ENCODE data around the gene EHBP1.

The EHBP1 gene

GRCh38 chr2:62733546-62733945, 28.0 kb downstream of the EHBP1 start:
- Histone ChIP-seq H3K27me3 (ENCODE audit: insufficient read depth, low read length) (no peaks in the 10 kb centered on the region), H3K36me3 (ENCODE audit: control insufficient read depth in 1 of 2, insufficient read depth in 2 of 2, low read length in 2 of 2) (no peaks in the 10 kb centered on the region), H3K9me3 (ENCODE audit: insufficient read depth, low read depth, low read length) (no peaks in the 10 kb centered on the region), H4K12ac (ENCODE audit: low read depth, low read length) (no peak overlapping the region), H2BK12ac (ENCODE audit: low read length) (no peak overlapping the region), H3K27ac (ENCODE audit: low read depth, low read length) (peak overlapping the region; percentile 97), H3K4me2 (ENCODE audit: low read length) (no peak overlapping the region), H4K8ac (ENCODE audit: low read depth, low read length) (no peak overlapping the region), H3K9ac (ENCODE audit: low read length) (no peak overlapping the region), H3K4ac (ENCODE audit: low read depth, low read length) (no peak overlapping the region), H3K14ac (ENCODE audit: low read length) (no peak overlapping the region), H3K79me1 (ENCODE audit: low read length) (peaks cover 15% of the 10 kb centered on the region), H3K23ac (ENCODE audit: low read length) (no peak overlapping the region), H2AK5ac (ENCODE audit: low read length) (no peak overlapping the region), H2AFZ (ENCODE audit: insufficient read depth, low read length, poor library complexity) (no peak overlapping the region), H4K91ac (ENCODE audit: low read depth, low read length) (no peak overlapping the region), H3K18ac (ENCODE audit: low read length) (no peak overlapping the region), H2BK120ac (ENCODE audit: insufficient read depth, low read length, poor library complexity) (no peak overlapping the region), H2BK5ac (ENCODE audit: low read depth, low read length, poor library complexity) (no peak overlapping the region), H3K4me1 (ENCODE audit: control insufficient read depth in 1 of 2, insufficient read depth in 2 of 2, low read length in 2 of 2) (peaks cover 11 to 18% of the 10 kb centered on the region in 2 experiments), H3K4me3 (ENCODE audit: low read depth, low read length) (no peak overlapping the region), H3K79me2 (ENCODE audit: control insufficient read depth, insufficient read depth, low read length, poor library complexity) (peaks cover 12% of the 10 kb centered on the region)
- no CpG with 5 or more reads among the region's 1 CpG for WGBS (ENCODE audit: extremely low coverage, insufficient coverage, insufficient read length)
- DNase-seq: peak; percentile 70 to 89

GRCh38 chr2:62736899-62737559, 31.5 kb downstream of the EHBP1 start:
- peak overlapping the region; percentile 14 for H3K4ac ChIP-seq (ENCODE audit: low read depth, low read length)
- no peak overlapping the region for H4K8ac ChIP-seq (ENCODE audit: low read depth, low read length)
- no peak overlapping the region for H4K12ac ChIP-seq (ENCODE audit: low read depth, low read length)
- H3K27ac ChIP-seq (ENCODE audit: low read depth, low read length): peak overlapping the region; percentile 63
- no peak overlapping the region for H3K4me2 ChIP-seq (ENCODE audit: low read length)
- H3K9ac ChIP-seq (ENCODE audit: low read length): no peak overlapping the region
- no peak overlapping the region for H3K14ac ChIP-seq (ENCODE audit: low read length)
- no peaks in the 10 kb centered on the region for H3K36me3 ChIP-seq (ENCODE audit: control insufficient read depth in 1 of 2, insufficient read depth in 2 of 2, low read length in 2 of 2)
- H4K91ac ChIP-seq (ENCODE audit: low read depth, low read length): no peak overlapping the region
- H2AK5ac ChIP-seq (ENCODE audit: low read length): peak overlapping the region; percentile 54
- no peak overlapping the region for H3K4me3 ChIP-seq (ENCODE audit: low read depth, low read length)
- H3K27me3 ChIP-seq (ENCODE audit: insufficient read depth, low read length): no peaks in the 10 kb centered on the region
- DNase-seq: no peak
- no peaks in the 10 kb centered on the region for H3K9me3 ChIP-seq (ENCODE audit: insufficient read depth, low read depth, low read length)
- no CpG with 5 or more reads among the region's 6 CpGs for WGBS (ENCODE audit: extremely low coverage, insufficient coverage, insufficient read length)
- H3K18ac ChIP-seq (ENCODE audit: low read length): no peak overlapping the region
- H3K23ac ChIP-seq (ENCODE audit: low read length): no peak overlapping the region
- peak overlapping the region; percentile 36 for H2BK120ac ChIP-seq (ENCODE audit: insufficient read depth, low read length, poor library complexity)
- H3K79me1 ChIP-seq (ENCODE audit: low read length): peaks cover 15% of the 10 kb centered on the region
- H3K79me2 ChIP-seq (ENCODE audit: control insufficient read depth, insufficient read depth, low read length, poor library complexity): peaks cover 12% of the 10 kb centered on the region
- peak overlapping the region; percentile 71 for H2BK12ac ChIP-seq (ENCODE audit: low read length)
- no peak overlapping the region for H2AFZ ChIP-seq (ENCODE audit: insufficient read depth, low read length, poor library complexity)
- H3K4me1 ChIP-seq (ENCODE audit: control insufficient read depth in 1 of 2, insufficient read depth in 2 of 2, low read length in 2 of 2): peaks cover 11 to 18% of the 10 kb centered on the region in 2 experiments
- H2BK5ac ChIP-seq (ENCODE audit: low read depth, low read length, poor library complexity): peak overlapping the region; percentile 84

GRCh38 chr2:62738981-62739936, 33.7 kb downstream of the EHBP1 start:
- Histone ChIP-seq H3K79me2 (ENCODE audit: control insufficient read depth, insufficient read depth, low read length, poor library complexity) (peaks cover 9% of the 10 kb centered on the region), H3K27ac (ENCODE audit: low read depth, low read length) (no peak overlapping the region), H4K91ac (ENCODE audit: low read depth, low read length) (no peak overlapping the region), H3K14ac (ENCODE audit: low read length) (no peak overlapping the region), H2AK5ac (ENCODE audit: low read length) (no peak overlapping the region), H3K4me2 (ENCODE audit: low read length) (no peak overlapping the region), H3K4ac (ENCODE audit: low read depth, low read length) (peak overlapping the region; percentile 67), H2AFZ (ENCODE audit: insufficient read depth, low read length, poor library complexity) (no peak overlapping the region), H3K79me1 (ENCODE audit: low read length) (peaks cover 13% of the 10 kb centered on the region), H4K12ac (ENCODE audit: low read depth, low read length) (no peak overlapping the region), H3K18ac (ENCODE audit: low read length) (no peak overlapping the region), H2BK12ac (ENCODE audit: low read length) (no peak overlapping the region), H3K23ac (ENCODE audit: low read length) (no peak overlapping the region), H3K4me3 (ENCODE audit: low read depth, low read length) (no peak overlapping the region), H3K9me3 (ENCODE audit: insufficient read depth, low read depth, low read length) (no peaks in the 10 kb centered on the region), H3K4me1 (ENCODE audit: control insufficient read depth in 1 of 2, insufficient read depth in 2 of 2, low read length in 2 of 2) (peaks cover 8 to 15% of the 10 kb centered on the region in 2 experiments), H3K36me3 (ENCODE audit: control insufficient read depth in 1 of 2, insufficient read depth in 2 of 2, low read length in 2 of 2) (no peaks in the 10 kb centered on the region), H2BK5ac (ENCODE audit: low read depth, low read length, poor library complexity) (no peak overlapping the region), H3K9ac (ENCODE audit: low read length) (no peak overlapping the region), H2BK120ac (ENCODE audit: insufficient read depth, low read length, poor library complexity) (no peak overlapping the region), H3K27me3 (ENCODE audit: insufficient read depth, low read length) (no peaks in the 10 kb centered on the region), H4K8ac (ENCODE audit: low read depth, low read length) (no peak overlapping the region)
- no peak for DNase-seq
- no CpG with 5 or more reads among the region's 2 CpGs for WGBS (ENCODE audit: extremely low coverage, insufficient coverage, insufficient read length)

- Histone ChIP-seq H2AFZ (ENCODE audit: insufficient read depth, low read length, poor library complexity) (no peak overlapping the region), H2AK5ac (ENCODE audit: low read length) (no peak overlapping the region), H4K8ac (ENCODE audit: low read depth, low read length) (no peak overlapping the region), H3K4me2 (ENCODE audit: low read length) (no peak overlapping the region), H3K4me1 (ENCODE audit: control insufficient read depth in 1 of 2, insufficient read depth in 2 of 2, low read length in 2 of 2) (peaks cover 3 to 10% of the 10 kb centered on the region in 2 experiments), H3K27ac (ENCODE audit: low read depth, low read length) (no peak overlapping the region), H3K4me3 (ENCODE audit: low read depth, low read length) (no peak overlapping the region), H4K12ac (ENCODE audit: low read depth, low read length) (no peak overlapping the region), H3K36me3 (ENCODE audit: control insufficient read depth in 1 of 2, insufficient read depth in 2 of 2, low read length in 2 of 2) (no peaks in the 10 kb centered on the region), H3K9me3 (ENCODE audit: insufficient read depth, low read depth, low read length) (no peaks in the 10 kb centered on the region), H3K14ac (ENCODE audit: low read length) (no peak overlapping the region), H3K18ac (ENCODE audit: low read length) (no peak overlapping the region), H3K9ac (ENCODE audit: low read length) (no peak overlapping the region), H3K79me2 (ENCODE audit: control insufficient read depth, insufficient read depth, low read length, poor library complexity) (peaks cover 5% of the 10 kb centered on the region), H3K23ac (ENCODE audit: low read length) (no peak overlapping the region), H2BK12ac (ENCODE audit: low read length) (no peak overlapping the region), H3K79me1 (ENCODE audit: low read length) (peaks cover 8% of the 10 kb centered on the region), H4K91ac (ENCODE audit: low read depth, low read length) (no peak overlapping the region), H2BK120ac (ENCODE audit: insufficient read depth, low read length, poor library complexity) (no peak overlapping the region), H3K4ac (ENCODE audit: low read depth, low read length) (no peak overlapping the region), H3K27me3 (ENCODE audit: insufficient read depth, low read length) (no peaks in the 10 kb centered on the region), H2BK5ac (ENCODE audit: low read depth, low read length, poor library complexity) (no peak overlapping the region)
- no peak for DNase-seq
- no CpG with 5 or more reads among the region's 1 CpG for WGBS (ENCODE audit: extremely low coverage, insufficient coverage, insufficient read length)
Measured at GRCh38 chr2:62740221-62740620, 34.7 kb downstream of the EHBP1 start.
